Rectal smooth muscle tissue (tissue), 1 donor: Measurements from ENCODE around the gene ZBTB4.

ENCODE experiments used
- H3K27ac ChIP-seq: one replicate; pipeline ENCODE4 v1.7.0; 2013; ENCODE audit warnings: low read depth, low read length, inconsistent platforms
- H3K27me3 ChIP-seq: one replicate; pipeline ENCODE4 v1.7.0; 2013; ENCODE audit warnings: low read length; ENCODE audit not compliant: control insufficient read depth, insufficient read depth
- H3K36me3 ChIP-seq: one replicate; pipeline ENCODE4 v1.7.0; 2013; ENCODE audit warnings: low read length; ENCODE audit not compliant: control insufficient read depth, insufficient read depth
- H3K4me1 ChIP-seq: one replicate; pipeline ENCODE4 v1.7.0; 2013; ENCODE audit warnings: low read length; ENCODE audit not compliant: control insufficient read depth, insufficient read depth
- H3K4me3 ChIP-seq: one replicate; pipeline ENCODE4 v1.7.0; 2013; ENCODE audit warnings: low read length
- H3K9ac ChIP-seq: one replicate; pipeline ENCODE4 v1.7.0; 2013; ENCODE audit warnings: low read length

Gene ZBTB4

GRCh38 chr17:7416323-7416722, 63.1 kb downstream of the ZBTB4 start:
- Histone ChIP-seq H3K27ac (no peak overlapping the region), H3K9ac (no peak overlapping the region), H3K4me1 (no peaks in the 10 kb centered on the region), H3K27me3 (no peaks in the 10 kb centered on the region), H3K36me3 (no peaks in the 10 kb centered on the region), H3K4me3 (no peak overlapping the region)

DNA sequence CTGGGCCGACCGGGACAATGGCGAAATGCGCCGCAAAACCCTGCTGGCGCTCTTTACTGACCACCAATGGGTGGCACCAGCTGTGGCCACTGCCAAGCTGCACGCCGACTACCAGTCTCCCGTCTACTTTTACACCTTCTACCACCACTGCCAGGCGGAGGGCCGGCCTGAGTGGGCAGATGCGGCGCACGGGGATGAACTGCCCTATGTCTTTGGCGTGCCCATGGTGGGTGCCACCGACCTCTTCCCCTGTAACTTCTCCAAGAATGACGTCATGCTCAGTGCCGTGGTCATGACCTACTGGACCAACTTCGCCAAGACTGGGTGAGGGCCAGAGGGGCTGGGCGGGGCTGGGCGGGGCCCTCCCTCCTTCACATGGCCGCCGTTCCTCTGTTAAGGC, 63.6 kb downstream of the ZBTB4 start:
- H3K9ac ChIP-seq, result no peak overlapping the region
- no peaks in the 10 kb centered on the region for H3K36me3 ChIP-seq
- no peak overlapping the region for H3K27ac ChIP-seq
- no peak overlapping the region for H3K4me3 ChIP-seq
- no peaks in the 10 kb centered on the region for H3K4me1 ChIP-seq
- H3K27me3 ChIP-seq, result no peaks in the 10 kb centered on the region

GRCh38 chr17:7414837-7415236, 64.6 kb downstream of the ZBTB4 start:
- Histone ChIP-seq H3K36me3 (peaks cover 4% of the 10 kb centered on the region), H3K4me1 (no peaks in the 10 kb centered on the region), H3K4me3 (no peak overlapping the region), H3K27me3 (peaks cover 2% of the 10 kb centered on the region), H3K27ac (no peak overlapping the region), H3K9ac (no peak overlapping the region)

DNA sequence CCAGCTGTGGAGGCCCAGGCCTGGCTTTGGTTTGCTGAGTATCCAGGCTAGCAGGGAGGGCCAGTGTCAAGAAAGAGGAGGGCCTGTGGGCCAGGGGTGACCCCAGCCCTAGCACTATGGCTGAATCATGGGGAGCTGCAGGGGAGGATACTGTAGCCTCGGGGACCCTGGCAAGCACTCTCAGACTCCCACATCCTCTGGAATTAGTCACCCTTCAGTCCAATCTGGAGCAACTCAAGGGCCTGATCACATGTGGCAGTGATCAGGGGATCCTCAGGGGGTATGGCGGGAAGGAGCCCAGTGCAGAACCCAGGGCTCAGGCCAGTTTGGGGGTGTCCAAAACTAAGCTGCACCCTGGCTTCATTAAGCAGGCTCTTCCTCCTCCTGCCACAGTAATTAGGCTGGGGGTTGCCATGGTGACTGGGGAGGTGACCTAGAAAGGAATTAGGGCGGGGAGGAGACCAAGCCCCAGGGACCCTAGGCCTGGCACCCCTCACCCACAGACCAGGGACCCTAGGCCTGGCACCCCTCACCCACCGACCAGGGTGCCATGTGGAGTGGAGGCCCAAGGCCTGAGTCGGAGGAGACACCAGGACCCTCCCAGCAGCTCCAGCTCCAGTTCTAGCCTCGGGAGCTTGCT, 66.0 kb downstream of the ZBTB4 start:
- Histone ChIP-seq H3K4me1 (no peaks in the 10 kb centered on the region), H3K27ac (no peak overlapping the region), H3K4me3 (no peak overlapping the region), H3K27me3 (peaks cover 2% of the 10 kb centered on the region), H3K9ac (no peak overlapping the region), H3K36me3 (peaks cover 6% of the 10 kb centered on the region)

- no peaks in the 10 kb centered on the region for H3K4me1 ChIP-seq
- peaks cover 6% of the 10 kb centered on the region for H3K36me3 ChIP-seq
- no peak overlapping the region for H3K27ac ChIP-seq
- H3K4me3 ChIP-seq, result no peak overlapping the region
- H3K27me3 ChIP-seq, result peaks cover 4% of the 10 kb centered on the region
- H3K9ac ChIP-seq, result no peak overlapping the region
Measured at GRCh38 chr17:7411427-7411750, 68.0 kb downstream of the ZBTB4 start.

GRCh38 chr17:7410634-7411426, 68.6 kb downstream of the ZBTB4 start:
- Histone ChIP-seq H3K27me3 (peaks cover 4% of the 10 kb centered on the region), H3K4me1 (peaks cover 5% of the 10 kb centered on the region), H3K9ac (no peak overlapping the region), H3K27ac (no peak overlapping the region), H3K4me3 (no peak overlapping the region), H3K36me3 (peaks cover 6% of the 10 kb centered on the region)

DNA sequence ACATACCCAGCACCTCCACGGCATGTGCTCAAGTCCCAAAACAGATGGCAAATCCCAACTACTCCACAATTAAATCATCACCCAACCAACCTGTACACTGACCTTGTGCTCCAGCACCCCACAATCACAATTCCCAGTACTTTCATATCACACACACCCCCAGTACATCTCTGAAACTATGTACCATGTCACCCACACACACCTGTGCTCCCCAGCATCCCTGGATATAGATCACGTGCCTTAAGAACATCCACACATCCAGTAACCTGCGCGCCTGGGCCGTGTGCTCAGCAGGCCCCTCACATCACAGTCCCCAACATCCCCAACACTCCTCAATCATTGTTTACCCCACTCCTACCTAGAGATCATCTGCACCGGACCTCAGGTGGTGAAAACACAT, 69.7 kb downstream of the ZBTB4 start:
- H3K4me1 ChIP-seq, result peaks cover 5% of the 10 kb centered on the region
- H3K36me3 ChIP-seq, result peaks cover 6% of the 10 kb centered on the region
- no peak overlapping the region for H3K27ac ChIP-seq
- H3K27me3 ChIP-seq, result peaks cover 4% of the 10 kb centered on the region
- H3K9ac ChIP-seq, result no peak overlapping the region
- H3K4me3 ChIP-seq, result no peak overlapping the region
